ENCODE measurements around the gene IL17C. TPM values are rescaled to one million over a fixed set of nuclear protein-coding genes. Genes with fewer than 3 reads are reported as not detected.

Gene IL17C
- total RNA-seq, 2 donors from 2014 or later, result 0.97 TPM; not detected in 1

DNA sequence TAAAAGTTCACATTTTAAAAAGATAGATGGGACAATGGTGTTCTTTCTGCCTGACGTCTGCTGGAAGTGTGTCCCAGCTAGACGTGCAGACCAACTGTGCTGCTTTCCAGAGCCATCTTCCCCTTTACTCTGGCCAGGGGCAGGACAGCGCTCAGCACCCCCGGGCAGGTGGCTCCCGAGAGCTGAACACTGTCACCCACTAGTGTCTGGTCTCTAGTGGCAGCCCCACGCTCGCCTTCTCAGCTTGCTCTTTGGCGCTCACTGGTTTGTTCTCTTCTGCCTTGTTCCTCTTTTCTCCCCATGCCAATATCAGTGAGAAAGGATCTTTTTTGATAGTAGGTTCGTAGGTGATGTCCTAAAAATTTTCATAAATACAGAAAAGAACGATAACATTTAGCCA, 42.5 kb upstream of the IL17C start:
- DNase-seq (ENCODE audit: low spot score), result no peak
- TF ChIP-seq, protein P1, sequence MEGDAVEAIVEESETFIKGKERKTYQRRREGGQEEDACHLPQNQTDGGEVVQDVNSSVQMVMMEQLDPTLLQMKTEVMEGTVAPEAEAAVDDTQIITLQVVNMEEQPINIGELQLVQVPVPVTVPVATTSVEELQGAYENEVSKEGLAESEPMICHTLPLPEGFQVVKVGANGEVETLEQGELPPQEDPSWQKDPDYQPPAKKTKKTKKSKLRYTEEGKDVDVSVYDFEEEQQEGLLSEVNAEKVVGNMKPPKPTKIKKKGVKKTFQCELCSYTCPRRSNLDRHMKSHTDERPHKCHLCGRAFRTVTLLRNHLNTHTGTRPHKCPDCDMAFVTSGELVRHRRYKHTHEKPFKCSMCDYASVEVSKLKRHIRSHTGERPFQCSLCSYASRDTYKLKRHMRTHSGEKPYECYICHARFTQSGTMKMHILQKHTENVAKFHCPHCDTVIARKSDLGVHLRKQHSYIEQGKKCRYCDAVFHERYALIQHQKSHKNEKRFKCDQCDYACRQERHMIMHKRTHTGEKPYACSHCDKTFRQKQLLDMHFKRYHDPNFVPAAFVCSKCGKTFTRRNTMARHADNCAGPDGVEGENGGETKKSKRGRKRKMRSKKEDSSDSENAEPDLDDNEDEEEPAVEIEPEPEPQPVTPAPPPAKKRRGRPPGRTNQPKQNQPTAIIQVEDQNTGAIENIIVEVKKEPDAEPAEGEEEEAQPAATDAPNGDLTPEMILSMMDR (IDR thresholded peaks at IDR 0.05), result no peak
- no peak for TF ChIP-seq POLR2A (IDR thresholded peaks at IDR 0.05)
- TF ChIP-seq POLR2AphosphoS5 (IDR thresholded peaks at IDR 0.05), result no peak
- Histone ChIP-seq H3K4me1 (replicated peaks) (no peaks in the 10 kb centered on the region), H3K9me3 (no peaks in the 10 kb centered on the region), H3K27me3 (replicated peaks; ENCODE audit: insufficient read depth) (no peaks in the 10 kb centered on the region), H3K36me3 (peaks cover 3 to 12% of the 10 kb centered on the region in 2 donors), H3K4me3 (no peak overlapping the region), H3K27ac (no peak overlapping the region)
- intact Hi-C loops (cut with DNase I), result no loop called here
- 91% methylated on average over 10 of the region's 10 CpGs for WGBS

DNA sequence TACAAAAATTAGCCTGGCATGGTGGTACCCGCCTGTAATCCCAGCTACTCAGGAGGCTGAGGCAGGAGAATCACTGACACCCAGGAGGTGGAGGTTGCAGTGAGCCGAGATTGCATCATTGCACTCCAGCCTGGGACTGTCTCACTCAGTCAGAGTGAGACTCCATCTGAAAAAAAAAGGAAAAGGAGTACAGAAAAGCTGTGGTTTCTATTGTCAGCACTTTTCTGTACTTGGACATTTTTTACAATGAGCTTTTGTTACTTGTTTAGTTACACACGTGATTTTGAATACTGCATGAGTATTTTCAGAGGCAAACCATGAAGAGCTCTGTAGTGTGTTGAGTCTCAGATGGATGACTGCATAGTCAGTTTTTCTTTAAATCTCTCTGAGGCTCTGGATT, 41.9 kb upstream of the IL17C start:
- TF ChIP-seq POLR2AphosphoS5 (IDR thresholded peaks at IDR 0.05), result no peak
- TF ChIP-seq, protein P1 (IDR thresholded peaks at IDR 0.05), result no peak
- TF ChIP-seq POLR2A (IDR thresholded peaks at IDR 0.05), result no peak
- Histone ChIP-seq H3K27ac (no peak overlapping the region), H3K36me3 (peaks cover 3 to 12% of the 10 kb centered on the region in 2 donors), H3K27me3 (replicated peaks; ENCODE audit: insufficient read depth) (no peaks in the 10 kb centered on the region), H3K9me3 (no peaks in the 10 kb centered on the region), H3K4me1 (replicated peaks) (no peaks in the 10 kb centered on the region), H3K4me3 (no peak overlapping the region)
- DNase-seq (ENCODE audit: low spot score), result no peak
- WGBS, result 75% methylated on average over 3 of the region's 3 CpGs
- intact Hi-C loops (cut with DNase I), result no loop called here

DNA sequence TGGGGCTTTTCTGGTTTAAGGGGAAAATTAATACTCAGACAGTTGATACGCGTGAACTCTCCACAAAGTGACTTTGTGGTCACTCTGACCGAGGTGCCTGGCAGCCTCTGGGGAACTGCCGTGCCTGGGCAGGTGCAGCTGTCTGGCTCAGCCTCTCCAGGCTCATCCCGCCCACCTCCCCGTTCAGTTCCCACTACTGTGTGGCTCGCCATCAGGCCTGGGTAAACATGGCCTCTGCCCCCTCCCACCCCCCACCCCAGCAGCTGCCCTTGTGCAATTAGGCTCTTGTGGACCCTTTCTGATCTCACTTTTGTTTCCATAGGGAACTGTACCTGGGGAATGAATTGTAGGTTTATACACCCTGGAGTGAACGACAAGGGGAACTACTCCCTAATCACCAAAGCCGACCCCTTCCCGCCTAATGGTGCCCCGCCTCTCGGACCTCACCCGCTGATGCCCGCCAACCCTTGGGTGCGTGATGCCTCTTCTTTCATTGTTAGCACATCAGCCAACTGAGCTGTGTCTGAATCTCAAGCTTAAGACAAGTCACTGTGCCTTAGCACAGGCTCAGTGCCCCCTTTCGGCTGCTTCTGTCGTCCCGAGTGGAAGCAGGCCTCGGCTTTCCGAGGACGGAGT, 40.4 kb upstream of the IL17C start:
- 84% methylated on average over 21 of the region's 21 CpGs for whole genome bisulfite sequencing
- no peak for DNase-seq (ENCODE audit: low spot score)
- Histone ChIP-seq H3K27ac (no peak overlapping the region), H3K4me3 (no peak overlapping the region), H3K36me3 (peaks cover 3 to 12% of the 10 kb centered on the region in 2 donors), H3K27me3 (replicated peaks; ENCODE audit: insufficient read depth) (no peaks in the 10 kb centered on the region), H3K4me1 (replicated peaks) (no peaks in the 10 kb centered on the region), H3K9me3 (no peaks in the 10 kb centered on the region)
- TF ChIP-seq POLR2AphosphoS5 (IDR thresholded peaks at IDR 0.05) (no peak), POLR2A (IDR thresholded peaks at IDR 0.05) (no peak)
- TF ChIP-seq, protein P1 (IDR thresholded peaks at IDR 0.05), result no peak
- intact Hi-C loops (cut with DNase I), result no loop called here

DNA sequence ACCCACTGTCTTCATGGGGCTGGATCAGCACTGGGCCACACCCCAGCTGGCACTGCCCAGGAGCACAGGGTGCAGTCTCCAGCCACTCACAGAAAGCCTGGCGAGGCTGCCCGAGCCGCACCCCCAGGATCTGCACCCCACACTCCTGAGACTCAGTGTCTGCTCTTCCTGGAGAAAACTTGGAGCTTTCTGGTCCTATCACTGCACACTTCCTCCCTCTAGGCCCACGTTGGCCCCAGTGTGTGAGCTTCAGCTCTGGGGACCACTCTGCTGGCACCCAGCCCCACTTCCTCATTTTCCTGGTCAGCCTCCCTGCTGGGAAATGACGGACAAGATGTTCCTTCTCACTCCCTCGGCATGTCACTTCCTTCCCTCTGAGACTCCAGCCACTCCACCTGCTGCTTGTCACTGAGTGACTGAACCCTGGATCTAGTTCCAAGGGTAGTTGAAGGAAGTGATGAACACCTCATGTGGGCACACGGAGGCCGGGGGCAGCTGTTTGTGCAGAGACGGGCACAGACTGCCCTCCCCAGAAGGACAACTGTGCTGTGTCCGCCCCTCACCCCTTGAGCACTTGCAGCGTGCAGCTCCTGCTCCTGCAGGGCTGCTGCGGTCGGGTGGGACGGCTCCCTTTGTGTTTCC, 39.2 kb upstream of the IL17C start:
- Histone ChIP-seq H3K36me3 (peaks cover 3 to 12% of the 10 kb centered on the region in 2 donors), H3K27ac (no peak overlapping the region), H3K9me3 (no peaks in the 10 kb centered on the region), H3K4me3 (no peak overlapping the region), H3K4me1 (replicated peaks) (no peaks in the 10 kb centered on the region), H3K27me3 (replicated peaks; ENCODE audit: insufficient read depth) (no peaks in the 10 kb centered on the region)
- intact Hi-C loops (cut with DNase I), result no loop called here
- TF ChIP-seq POLR2A (IDR thresholded peaks at IDR 0.05), result no peak
- TF ChIP-seq POLR2AphosphoS5 (IDR thresholded peaks at IDR 0.05), result no peak
- TF ChIP-seq, protein P1 (IDR thresholded peaks at IDR 0.05), result no peak
- WGBS, result 87% methylated on average over 13 of the region's 14 CpGs
- DNase-seq (ENCODE audit: low spot score), result peak; percentile 16

Data from prostate gland (tissue), 2 donors.